Tibial nerve (tissue), 4 donors: ENCODE measurements around the gene KRTAP25-1. TPM values are rescaled to one million over a fixed set of nuclear protein-coding genes. Genes with fewer than 3 reads are reported as not detected.

Experiments
- DNase-seq, 2 donors: peaks; one replicate each; pipeline ENCODE4 v3.0.0-alpha.2; 2019; ENCODE audit warnings: low spot score in 2 of 2
- H3K27ac ChIP-seq, 4 donors: fragments of 200-600 bp; sonication (generic) in 3 of 4; one replicate each; pipeline ENCODE4 v1.5.1; 2017 to 2019; ENCODE audit warnings: mild to moderate bottlenecking in 1 of 4
- H3K27me3 ChIP-seq, 2 donors: fragments of 200-600 bp; sonication (generic) in 1 of 2; one replicate each; pipeline versions ENCODE4 v1.5.1 to v1.6.0; 2017 to 2019
- H3K36me3 ChIP-seq, 3 donors: fragments of 200-600 bp; sonication (generic); one replicate each; pipeline ENCODE4 v1.5.1; 2018 to 2019
- H3K4me1 ChIP-seq, 4 donors: fragments of 200-600 bp; sonication (generic) in 3 of 4; one replicate each; pipeline ENCODE4 v1.5.1; 2017 to 2019
- H3K4me3 ChIP-seq, 4 donors: fragments of 200-600 bp; sonication (generic) in 3 of 4; one replicate each; pipeline ENCODE4 v1.5.1; 2017 to 2019; ENCODE audit warnings: mild to moderate bottlenecking in 1 of 4, moderate library complexity in 1 of 4
- H3K9me3 ChIP-seq, 4 donors: fragments of 200-600 bp; sonication (generic) in 3 of 4; one replicate each; pipeline ENCODE4 v1.5.1; 2017 to 2019
- CTCF ChIP-seq, 5 experiments: fragments of 200-600 bp in 3 of 5; fragments of 450-650 bp in 2 of 5; sonication (generic) in 3 of 5; IDR thresholded peaks; one replicate each; pipeline ENCODE4 v1.5.1; 2016 to 2019; ENCODE audit warnings: antibody characterized with exemption in 5 of 5, mild to moderate bottlenecking in 3 of 5, moderate library complexity in 2 of 5
- EP300 ChIP-seq, 2 donors: sonication (generic); formaldehyde crosslinking; IDR thresholded peaks; one replicate each; pipeline ENCODE4 v1.6.1; 2017; ENCODE audit warnings: antibody characterized with exemption in 2 of 2, mild to moderate bottlenecking in 1 of 2
- POLR2A ChIP-seq, 2 donors: fragments of 450-650 bp; IDR thresholded peaks; one replicate each; pipeline ENCODE4 v1.6.1; 2017; ENCODE audit warnings: antibody characterized with exemption in 2 of 2, mild to moderate bottlenecking in 2 of 2, moderate library complexity in 2 of 2
- WGBS, 2 donors: methylation state at CpG; one replicate each; pipeline ENCODE4 v1.1.5; 2018; 5-methylcytosine and 5-hydroxymethylcytosine counted together
- total RNA-seq, 4 donors: library from RNA; depleted of rRNA; stranded (reverse); fragments of >200 nt; gene quantifications; one replicate each; pipeline ENCODE4 v1.1.0, GENCODE V29; 2016

The KRTAP25-1 gene
- total RNA-seq, 4 donors from 2014 or later = not detected

GRCh38 chr21:30251781-30252180 is 37.5 kb downstream of the KRTAP25-1 start:
- H3K27ac ChIP-seq = no peak overlapping the region
- peaks cover 0 to 7% (median 0%) of the 10 kb centered on the region in 4 donors for H3K9me3 ChIP-seq
- H3K4me3 ChIP-seq = no peak overlapping the region
- DNase-seq = no peak
- H3K4me1 ChIP-seq = no peaks in the 10 kb centered on the region
- WGBS, 2 donors = 86 to 93% methylated on average over 1 of the region's 1 CpG
- no peak for TF ChIP-seq EP300 (IDR thresholded peaks at IDR 0.05)
- no peak for TF ChIP-seq CTCF (IDR thresholded peaks at IDR 0.05)
- no peak for TF ChIP-seq POLR2A (IDR thresholded peaks at IDR 0.05)
- no peaks in the 10 kb centered on the region for H3K36me3 ChIP-seq
- H3K27me3 ChIP-seq = no peaks in the 10 kb centered on the region

- no peaks in the 10 kb centered on the region for H3K4me1 ChIP-seq
- H3K36me3 ChIP-seq = no peaks in the 10 kb centered on the region
- H3K27me3 ChIP-seq = no peaks in the 10 kb centered on the region
- no peak for DNase-seq
- TF ChIP-seq CTCF (IDR thresholded peaks at IDR 0.05) = no peak
- TF ChIP-seq POLR2A (IDR thresholded peaks at IDR 0.05) = no peak
- TF ChIP-seq EP300 (IDR thresholded peaks at IDR 0.05) = no peak
- 34 to 59% methylated on average over 3 of the region's 3 CpGs for WGBS, 2 donors
- H3K27ac ChIP-seq = no peak overlapping the region
- H3K9me3 ChIP-seq = peaks cover 0 to 7% (median 0%) of the 10 kb centered on the region in 4 donors
- H3K4me3 ChIP-seq = no peak overlapping the region
Observed at GRCh38 chr21:30249936-30250335, 39.4 kb downstream of the KRTAP25-1 start.

- no peaks in the 10 kb centered on the region for H3K4me1 ChIP-seq
- H3K36me3 ChIP-seq = no peaks in the 10 kb centered on the region
- no peak for DNase-seq
- no peak overlapping the region for H3K27ac ChIP-seq
- 88 to 93% methylated on average over 9 of the region's 9 CpGs for WGBS, 2 donors
- TF ChIP-seq CTCF (IDR thresholded peaks at IDR 0.05) (no peak), POLR2A (IDR thresholded peaks at IDR 0.05) (no peak), EP300 (IDR thresholded peaks at IDR 0.05) (no peak)
- H3K27me3 ChIP-seq = no peaks in the 10 kb centered on the region
- no peak overlapping the region for H3K4me3 ChIP-seq
- peaks cover 0 to 7% (median 0%) of the 10 kb centered on the region in 4 donors for H3K9me3 ChIP-seq
Observed at GRCh38 chr21:30248844-30249243, 40.5 kb downstream of the KRTAP25-1 start.

GRCh38 chr21:30245061-30245460 is 44.3 kb downstream of the KRTAP25-1 start:
- TF ChIP-seq POLR2A (IDR thresholded peaks at IDR 0.05) (no peak), EP300 (IDR thresholded peaks at IDR 0.05) (no peak), CTCF (IDR thresholded peaks at IDR 0.05) (no peak)
- Histone ChIP-seq H3K27ac (no peak overlapping the region), H3K9me3 (no peaks in the 10 kb centered on the region), H3K4me3 (no peak overlapping the region), H3K4me1 (no peaks in the 10 kb centered on the region), H3K27me3 (no peaks in the 10 kb centered on the region), H3K36me3 (no peaks in the 10 kb centered on the region)
- no peak for DNase-seq

GRCh38 chr21:30243691-30244090 is 45.6 kb downstream of the KRTAP25-1 start:
- H3K27me3 ChIP-seq = no peaks in the 10 kb centered on the region
- no peaks in the 10 kb centered on the region for H3K9me3 ChIP-seq
- H3K4me1 ChIP-seq = no peaks in the 10 kb centered on the region
- H3K27ac ChIP-seq = no peak overlapping the region
- TF ChIP-seq POLR2A (IDR thresholded peaks at IDR 0.05) (no peak), CTCF (IDR thresholded peaks at IDR 0.05) (no peak), EP300 (IDR thresholded peaks at IDR 0.05) (no peak)
- no peak overlapping the region for H3K4me3 ChIP-seq
- H3K36me3 ChIP-seq = no peaks in the 10 kb centered on the region
- no peak for DNase-seq
